ENCODE data around the gene IGF2R.
"Not testable (repeated sequence)": the region's sequence is repeated elsewhere in the genome, so short reads cannot be mapped to it uniquely, and the experiment has no call there.

The IGF2R gene

DNA sequence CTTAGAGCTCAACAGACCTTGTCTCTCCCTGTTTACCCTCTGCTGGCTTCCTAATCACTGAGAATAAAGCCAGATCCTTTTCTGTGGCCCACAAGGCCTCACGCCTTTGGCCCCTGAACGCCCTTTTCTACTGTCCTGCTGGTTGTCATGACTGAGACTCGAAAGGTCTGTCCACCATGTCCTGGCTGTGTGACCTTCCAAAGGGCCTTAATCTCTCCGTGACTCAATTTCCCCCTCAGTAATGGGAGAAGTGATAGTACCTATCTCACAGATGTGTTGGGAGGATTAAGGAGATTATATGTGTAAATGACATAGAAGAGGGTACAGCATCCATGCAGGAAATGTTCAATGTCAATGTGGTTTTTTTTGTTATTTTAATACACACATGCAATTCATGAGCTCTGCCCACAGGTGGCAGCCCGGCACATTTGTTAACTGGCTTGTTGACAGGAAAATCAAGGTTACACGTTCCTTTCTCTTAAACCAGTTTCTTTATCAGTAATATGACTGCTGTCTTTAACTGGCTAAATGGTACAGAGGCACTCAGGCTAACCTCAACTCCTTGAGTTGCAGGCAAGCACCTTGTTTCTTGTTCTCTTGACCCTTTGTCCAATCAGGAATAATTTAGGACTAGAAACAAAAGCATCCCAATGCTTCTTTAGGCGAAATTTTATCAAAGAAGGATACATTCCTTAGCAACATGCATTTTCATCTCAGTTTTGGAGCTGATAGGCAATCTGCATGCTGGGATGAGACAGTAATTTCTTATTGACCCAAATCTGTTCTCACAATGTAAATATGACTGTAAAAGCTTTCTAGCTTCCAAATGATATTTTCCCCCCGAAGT lies 169.3 kb downstream of the IGF2R start:
- no peak for DNase-seq (ENCODE audit: low read depth)

DNA sequence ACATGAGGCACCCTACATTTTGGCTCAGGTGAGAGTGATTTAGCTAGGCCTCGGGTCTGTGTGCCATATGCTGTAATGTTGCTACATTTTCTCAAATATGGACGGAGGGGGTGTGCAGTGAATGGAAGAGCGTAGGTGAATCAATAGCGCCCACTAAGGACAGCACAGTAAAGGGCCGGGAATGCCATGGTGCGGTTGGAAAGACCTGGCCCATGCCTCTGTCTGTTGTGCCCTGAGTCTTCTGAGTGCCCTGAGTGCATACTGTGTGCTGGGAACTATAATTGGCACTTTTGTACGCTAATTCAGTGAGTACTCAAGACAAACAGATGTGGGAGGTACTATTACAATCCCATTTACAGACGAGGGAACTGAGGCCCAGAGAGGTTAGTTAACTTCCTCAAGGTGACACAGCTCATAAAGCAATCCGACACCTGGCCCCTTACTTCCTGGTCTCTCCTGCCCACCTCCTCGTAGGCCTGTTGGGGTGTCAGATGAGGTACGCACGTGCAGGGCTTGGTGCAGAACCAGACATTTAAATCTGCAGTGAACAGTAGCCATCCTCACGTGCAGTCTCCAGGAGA lies 170.0 kb downstream of the IGF2R start:
- DNase-seq (ENCODE audit: low read depth): no peak

GRCh38 chr6:160139420-160139851 lies 170.6 kb downstream of the IGF2R start:
- no peak for DNase-seq (ENCODE audit: low read depth)

GRCh38 chr6:160140493-160140892 lies 171.6 kb downstream of the IGF2R start:
- DNase-seq (ENCODE audit: low read depth): not testable (repeated sequence)

DNA sequence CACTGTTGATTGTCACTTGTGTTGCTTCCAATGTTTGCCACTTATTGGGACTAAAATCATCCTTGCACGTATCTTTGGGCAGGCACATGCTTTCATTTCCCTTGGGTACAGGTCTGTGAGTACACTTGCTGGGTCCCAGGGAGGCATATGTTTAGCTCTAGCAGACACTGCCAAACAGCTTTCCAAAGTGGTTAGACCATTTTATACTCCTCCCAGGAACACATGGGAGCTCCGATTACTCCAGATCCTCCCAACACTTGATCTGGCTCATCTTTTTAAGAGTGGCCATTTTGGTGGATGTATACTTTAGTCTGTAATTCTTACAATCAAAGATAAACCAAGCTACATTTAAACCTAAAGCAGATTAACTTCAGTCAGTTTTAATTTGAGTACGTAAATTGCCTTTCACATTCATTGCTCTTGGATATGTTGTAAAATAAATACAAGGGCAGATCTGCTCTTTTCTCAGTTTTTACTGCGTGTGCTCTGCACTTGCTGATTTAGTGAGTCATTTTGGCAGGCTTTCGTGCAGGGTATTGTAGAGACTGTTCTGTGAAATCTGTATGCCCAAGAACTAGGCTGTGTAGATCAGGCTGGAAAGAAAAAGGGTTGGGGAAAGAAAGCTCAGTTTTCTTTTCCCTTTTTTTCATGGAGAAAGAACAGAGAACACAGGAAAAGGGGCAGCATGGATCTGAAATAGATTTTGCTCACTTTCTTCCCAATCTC lies 172.3 kb downstream of the IGF2R start:
- no peak for DNase-seq (ENCODE audit: low read depth)

DNA sequence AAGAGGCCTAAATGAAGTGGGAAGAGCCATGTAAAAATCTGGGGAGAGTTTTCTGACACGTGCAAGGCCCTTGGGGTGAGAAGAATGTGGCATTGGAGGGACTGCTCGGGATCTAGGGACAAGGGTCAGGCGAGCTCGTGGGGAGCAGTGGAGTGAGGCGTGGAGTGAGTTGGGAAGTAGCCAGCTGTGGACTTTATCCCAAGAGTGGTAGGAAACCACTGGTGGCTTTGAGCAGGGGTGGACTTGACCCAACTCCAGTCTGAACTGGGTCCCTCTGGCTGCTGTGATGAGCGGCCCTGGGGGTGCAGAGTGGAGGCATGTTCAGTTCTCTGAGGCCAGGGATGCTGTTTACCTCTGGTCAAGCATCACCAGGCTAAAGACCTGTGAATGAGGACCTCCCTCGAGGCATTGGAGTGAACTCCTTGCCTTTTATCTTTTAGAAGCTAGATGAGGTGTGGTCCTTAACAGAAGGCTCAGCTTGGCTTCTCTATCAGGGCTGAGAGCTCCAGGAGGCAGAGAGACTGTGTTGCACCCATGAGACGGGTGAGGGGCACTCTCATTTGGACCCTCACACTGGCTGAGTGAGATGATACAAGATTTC lies 173.3 kb downstream of the IGF2R start:
- no peak for DNase-seq (ENCODE audit: low read depth)

DNA sequence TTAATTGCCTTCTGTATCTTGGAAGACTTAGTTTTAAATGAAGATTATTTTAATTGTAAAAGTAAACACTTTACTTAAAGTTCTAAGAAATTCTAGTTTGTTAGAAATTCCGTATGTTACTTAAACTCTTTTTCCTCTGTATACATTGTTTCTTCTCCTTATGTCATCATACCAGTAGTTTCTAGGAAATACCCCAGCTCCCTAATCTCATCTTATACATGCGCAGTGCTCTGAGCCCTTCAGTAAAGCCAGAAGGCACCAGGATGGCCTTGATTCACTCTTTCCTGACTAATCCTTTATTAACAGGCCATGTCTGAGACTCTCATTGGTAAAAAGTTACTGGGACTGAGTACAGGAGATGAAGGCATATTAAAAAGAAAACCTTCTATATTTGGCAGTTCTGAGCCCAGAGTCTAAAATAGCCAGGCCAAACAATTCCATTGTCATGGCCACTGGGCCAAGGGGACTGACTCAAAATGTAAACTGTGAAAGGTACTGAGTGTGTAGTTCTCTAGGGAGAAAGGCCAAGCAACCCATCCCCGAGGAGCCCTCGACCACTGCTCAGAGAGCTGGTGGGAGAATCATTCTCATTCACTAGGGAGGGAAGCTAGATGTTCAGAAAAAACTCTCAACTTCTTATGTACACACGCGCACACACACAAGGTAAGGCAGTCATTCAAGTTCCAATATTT lies 177.7 kb downstream of the IGF2R start:
- no peak for DNase-seq (ENCODE audit: low read depth)

DNA sequence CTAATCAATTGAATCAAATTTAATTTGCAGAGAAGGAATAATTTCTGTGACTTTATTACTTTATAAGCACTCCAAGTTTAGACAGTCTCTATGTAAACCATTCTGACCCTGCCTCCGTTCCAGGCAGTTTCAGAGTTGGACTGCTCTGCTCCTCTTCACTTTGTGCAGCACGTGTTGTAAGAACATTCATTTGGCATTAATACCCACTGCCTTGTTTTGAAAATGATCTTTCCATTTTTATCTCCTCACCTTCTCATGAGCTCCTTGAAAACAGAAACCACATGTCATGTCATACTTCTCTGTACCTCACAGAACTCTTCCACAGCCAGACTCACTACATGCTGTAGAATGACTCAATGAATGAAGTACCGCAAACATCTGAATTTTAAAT lies 178.3 kb downstream of the IGF2R start:
- no peak for DNase-seq (ENCODE audit: low read depth)

DNA sequence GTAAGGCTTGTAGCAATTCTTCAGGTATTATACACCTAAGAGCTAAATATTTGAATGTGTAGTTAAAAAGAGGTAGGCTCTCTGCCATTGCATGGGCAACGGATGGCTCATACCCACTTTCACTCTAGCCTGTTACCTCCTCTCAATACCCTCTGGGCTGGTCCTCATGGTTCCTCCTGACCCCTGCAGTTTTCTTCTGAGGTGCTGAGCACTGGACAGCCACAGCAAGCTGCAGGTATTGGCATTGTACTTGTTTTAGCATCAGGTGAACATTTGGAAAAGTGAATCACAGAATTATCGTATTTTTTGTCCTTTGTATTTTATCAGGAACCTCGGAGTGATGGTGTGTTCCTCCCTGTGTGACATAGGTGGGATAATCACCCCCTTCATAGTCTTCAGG lies 185.6 kb downstream of the IGF2R start:
- no peak for DNase-seq (ENCODE audit: low read depth)

- DNase-seq (ENCODE audit: low read depth): no peak
Measured at GRCh38 chr6:160156842-160157241, 188.0 kb downstream of the IGF2R start.

- no peak for DNase-seq (ENCODE audit: low read depth)
Measured at GRCh38 chr6:160160450-160160849, 191.6 kb downstream of the IGF2R start.

All from CMK (cell line).